Measurements from ENCODE around the gene LYL1.

GRCh38 chr19:13057744-13058143 is 44.9 kb downstream of the LYL1 start:
- TF ChIP-seq CTCF (IDR thresholded peaks at IDR 0.05) (no peak), POLR2AphosphoS5 (IDR thresholded peaks at IDR 0.05) (no peak), POLR2A (IDR thresholded peaks at IDR 0.05) (no peak)
